Thoracic aorta (tissue), 2 donors: ENCODE results near the gene GORASP1. TPM values are rescaled to one million over a fixed set of nuclear protein-coding genes. Genes with fewer than 3 reads are reported as not detected.
A peak's percentile ranks its signal among the peaks of the same experiment; 100 is the strongest.

Experiments used
- ATAC-seq: fragments of 150-250 bp; one replicate; pipeline ENCODE4 v1.8.0; 2017; ENCODE audit warnings: low read depth; ENCODE audit not compliant: insufficient number of reproducible peaks, low FRiP score
- DNase-seq: peaks from one replicate; pipeline ENCODE4 v3.0.0-alpha.2; 2020; ENCODE audit warnings: low spot score
- H3K27ac ChIP-seq, 2 donors: fragments of 200-600 bp; sonication (generic); 1 replicate in 1 of 2; 2 replicates in 1 of 2; pipeline ENCODE4 v1.5.1; 2016; ENCODE audit warnings: mild to moderate bottlenecking in 2 of 2, moderate library complexity in 2 of 2
- H3K27me3 ChIP-seq: fragments of 200-600 bp; sonication (generic); replicated peaks from 2 replicates; pipeline ENCODE4 v1.6.0; 2016; ENCODE audit warnings: mild to moderate bottlenecking; ENCODE audit not compliant: insufficient read depth
- H3K36me3 ChIP-seq: fragments of 200-600 bp; sonication (generic); one replicate; pipeline ENCODE4 v1.5.1; 2016
- H3K4me1 ChIP-seq, 2 donors: fragments of 200-600 bp; sonication (generic); 1 replicate in 1 of 2; 2 replicates in 1 of 2; pipeline versions ENCODE4 v1.5.1 to v1.6.0; 2016; ENCODE audit warnings: low read depth in 2 of 2, mild to moderate bottlenecking in 1 of 2; ENCODE audit not compliant: control insufficient read depth in 1 of 2
- H3K4me3 ChIP-seq: fragments of 200-600 bp; sonication (generic); 2 replicates; pipeline ENCODE4 v1.5.1; 2016; ENCODE audit warnings: mild to moderate bottlenecking
- H3K9me3 ChIP-seq: fragments of 200-600 bp; sonication (generic); 2 replicates; pipeline ENCODE4 v1.5.1; 2016
- total RNA-seq, 2 donors: library from RNA; depleted of rRNA; stranded (reverse); fragments of >200 nt; gene quantifications; one replicate each; pipeline versions ENCODE4 v1.1.0 to v1.2.3, GENCODE V29; 2016
- TF ChIP-seq, protein P1 (sequence below): fragments of 200-600 bp; sonication (generic); IDR thresholded peaks from one replicate; pipeline ENCODE4 v1.5.1; 2019; ENCODE audit warnings: antibody characterized with exemption

GORASP1 gene
- total RNA-seq, 2 donors from 2014 or later: 59.3 to 84.6 TPM

GRCh38 chr3:39141171-39141995, 34.0 kb upstream of the GORASP1 start:
- TF ChIP-seq, protein P1, sequence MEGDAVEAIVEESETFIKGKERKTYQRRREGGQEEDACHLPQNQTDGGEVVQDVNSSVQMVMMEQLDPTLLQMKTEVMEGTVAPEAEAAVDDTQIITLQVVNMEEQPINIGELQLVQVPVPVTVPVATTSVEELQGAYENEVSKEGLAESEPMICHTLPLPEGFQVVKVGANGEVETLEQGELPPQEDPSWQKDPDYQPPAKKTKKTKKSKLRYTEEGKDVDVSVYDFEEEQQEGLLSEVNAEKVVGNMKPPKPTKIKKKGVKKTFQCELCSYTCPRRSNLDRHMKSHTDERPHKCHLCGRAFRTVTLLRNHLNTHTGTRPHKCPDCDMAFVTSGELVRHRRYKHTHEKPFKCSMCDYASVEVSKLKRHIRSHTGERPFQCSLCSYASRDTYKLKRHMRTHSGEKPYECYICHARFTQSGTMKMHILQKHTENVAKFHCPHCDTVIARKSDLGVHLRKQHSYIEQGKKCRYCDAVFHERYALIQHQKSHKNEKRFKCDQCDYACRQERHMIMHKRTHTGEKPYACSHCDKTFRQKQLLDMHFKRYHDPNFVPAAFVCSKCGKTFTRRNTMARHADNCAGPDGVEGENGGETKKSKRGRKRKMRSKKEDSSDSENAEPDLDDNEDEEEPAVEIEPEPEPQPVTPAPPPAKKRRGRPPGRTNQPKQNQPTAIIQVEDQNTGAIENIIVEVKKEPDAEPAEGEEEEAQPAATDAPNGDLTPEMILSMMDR: no peak

GRCh38 chr3:39140341-39140971, 33.0 kb upstream of the GORASP1 start:
- Histone ChIP-seq H3K4me3 (no peak overlapping the region), H3K27me3 (no peaks in the 10 kb centered on the region), H3K4me1 (peaks cover 21 to 42% of the 10 kb centered on the region in 2 donors), H3K9me3 (no peaks in the 10 kb centered on the region), H3K36me3 (peaks cover 48% of the 10 kb centered on the region), H3K27ac (peak overlapping the region in 1 of 2 donors; percentile 24)
- DNase-seq (no peak), ATAC-seq (no peak)
- TF ChIP-seq, protein P1: no peak

More at GRCh38 chr3:39141171-39141995, 34.0 kb upstream of the GORASP1 start:
- DNase-seq (no peak), ATAC-seq (no peak)
- Histone ChIP-seq H3K4me1 (peaks cover 30 to 51% of the 10 kb centered on the region in 2 donors), H3K27ac (peak overlapping the region; percentile 24 to 39), H3K36me3 (peaks cover 57% of the 10 kb centered on the region), H3K4me3 (no peak overlapping the region), H3K9me3 (no peaks in the 10 kb centered on the region), H3K27me3 (no peaks in the 10 kb centered on the region)

GRCh38 chr3:39139442-39139841, 32.0 kb upstream of the GORASP1 start:
- no peaks in the 10 kb centered on the region for H3K9me3 ChIP-seq
- TF ChIP-seq, protein P1: no peak
- H3K4me1 ChIP-seq: peaks cover 21 to 40% of the 10 kb centered on the region in 2 donors
- H3K36me3 ChIP-seq: peaks cover 38% of the 10 kb centered on the region
- no peak for DNase-seq
- H3K4me3 ChIP-seq: no peak overlapping the region
- H3K27ac ChIP-seq: peak overlapping the region in 1 of 2 donors; percentile 44
- no peaks in the 10 kb centered on the region for H3K27me3 ChIP-seq
- ATAC-seq: no peak

- ATAC-seq: no peak
- H3K27ac ChIP-seq: peak overlapping the region in 1 of 2 donors; percentile 20
- no peaks in the 10 kb centered on the region for H3K27me3 ChIP-seq
- no peak overlapping the region for H3K4me3 ChIP-seq
- peaks cover 21 to 40% of the 10 kb centered on the region in 2 donors for H3K4me1 ChIP-seq
- TF ChIP-seq, protein P1: no peak
- H3K36me3 ChIP-seq: peaks cover 32% of the 10 kb centered on the region
- DNase-seq: no peak
- no peaks in the 10 kb centered on the region for H3K9me3 ChIP-seq
Observed at GRCh38 chr3:39138804-39139415, 31.5 kb upstream of the GORASP1 start.
